Stimulated activated CD4-positive, alpha-beta T cell treated with anti-CD3 and anti-CD28 coated beads, Interleukin-4, amount 100 ng/mL, for 48 hours (primary cell): ENCODE results near the gene BCAM.
"Not testable (repeated sequence)": the region's sequence is repeated elsewhere in the genome, so short reads cannot be mapped to it uniquely, and the experiment has no call there.

Experiments
- DNase-seq, 2 donors: peaks; one replicate each; pipeline ENCODE4 v3.0.0-alpha.2; 2020; ENCODE audit warnings: low read depth in 2 of 2

The BCAM gene

DNA sequence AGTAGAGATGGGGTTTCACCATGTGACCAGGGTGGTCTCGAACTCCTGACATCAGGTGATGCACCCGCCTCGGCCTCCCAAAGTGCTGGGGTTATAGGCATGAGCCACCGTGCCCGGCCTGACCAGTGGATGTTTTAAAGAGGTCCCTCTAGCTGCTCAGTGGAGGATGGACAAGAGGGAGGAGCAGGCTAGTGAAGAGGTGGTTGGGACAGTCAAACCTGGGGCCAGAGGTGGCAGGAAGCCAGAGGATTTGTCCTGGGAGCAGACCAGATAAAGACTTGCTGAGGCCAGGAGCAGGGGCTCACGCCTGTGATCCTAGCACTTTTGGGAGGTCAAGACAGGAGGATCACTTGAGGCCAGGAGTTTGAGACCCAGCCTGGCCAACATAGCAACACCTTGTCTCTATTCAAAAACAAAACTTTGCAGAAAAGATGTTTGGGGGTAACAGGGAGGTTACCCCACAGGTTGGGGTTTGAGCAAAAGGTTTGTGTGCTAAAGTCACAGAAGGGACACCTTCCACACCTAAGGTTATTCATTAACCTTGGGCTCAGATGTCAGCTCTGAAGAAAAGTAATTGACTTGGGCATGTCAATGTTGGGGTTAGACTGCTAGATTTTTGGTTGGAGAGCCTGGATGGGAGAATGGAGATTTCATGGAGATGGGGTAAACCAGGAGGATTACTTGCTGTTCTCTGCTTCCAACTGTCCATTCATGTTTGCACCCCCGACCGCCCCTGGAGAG is 9.0 kb downstream of the BCAM start:
- DNase-seq, result no peak

DNA sequence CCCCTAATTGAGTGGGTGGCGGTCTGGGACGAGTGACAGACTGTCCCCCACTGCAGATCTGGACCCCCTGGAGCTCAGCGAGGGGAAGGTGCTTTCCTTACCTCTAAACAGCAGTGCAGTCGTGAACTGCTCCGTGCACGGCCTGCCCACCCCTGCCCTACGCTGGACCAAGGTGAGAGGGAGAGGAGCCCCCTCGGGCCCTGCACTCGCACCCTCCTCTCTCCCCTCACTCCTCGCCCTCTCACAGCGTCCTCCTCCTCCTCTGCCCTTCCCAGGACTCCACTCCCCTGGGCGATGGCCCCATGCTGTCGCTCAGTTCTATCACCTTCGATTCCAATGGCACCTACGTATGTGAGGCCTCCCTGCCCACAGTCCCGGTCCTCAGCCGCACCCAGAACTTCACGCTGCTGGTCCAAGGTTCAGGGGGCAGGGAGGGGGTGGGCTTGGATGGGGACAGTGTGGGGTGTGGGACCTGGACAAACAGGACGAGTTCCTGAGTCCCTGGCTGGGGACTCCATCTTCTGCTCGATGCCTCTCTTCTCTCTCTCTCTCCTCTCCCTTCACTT is 9.6 kb downstream of the BCAM start:
- DNase-seq, result no peak

DNA sequence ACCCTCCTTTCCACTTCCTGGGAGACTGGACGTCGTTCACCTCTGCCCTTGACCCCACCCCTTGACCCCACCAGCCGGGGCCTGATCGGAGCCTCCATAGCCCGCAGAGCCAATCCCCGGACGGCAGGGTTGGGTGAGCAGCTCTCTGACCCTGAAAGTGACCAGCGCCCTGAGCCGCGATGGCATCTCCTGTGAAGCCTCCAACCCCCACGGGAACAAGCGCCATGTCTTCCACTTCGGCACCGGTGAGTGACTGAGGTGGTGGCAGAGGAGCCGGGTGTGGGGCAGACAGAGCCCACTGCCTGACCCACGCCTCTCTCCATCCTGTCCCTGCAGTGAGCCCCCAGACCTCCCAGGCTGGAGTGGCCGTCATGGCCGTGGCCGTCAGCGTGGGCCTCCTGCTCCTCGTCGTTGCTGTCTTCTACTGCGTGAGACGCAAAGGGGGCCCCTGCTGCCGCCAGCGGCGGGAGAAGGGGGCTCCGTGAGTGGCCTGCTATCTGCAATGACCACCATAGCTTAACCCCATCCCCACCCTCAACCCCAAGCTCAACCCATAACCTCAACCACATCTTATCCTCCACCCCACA is 10.4 kb downstream of the BCAM start:
- DNase-seq, result no peak

DNA sequence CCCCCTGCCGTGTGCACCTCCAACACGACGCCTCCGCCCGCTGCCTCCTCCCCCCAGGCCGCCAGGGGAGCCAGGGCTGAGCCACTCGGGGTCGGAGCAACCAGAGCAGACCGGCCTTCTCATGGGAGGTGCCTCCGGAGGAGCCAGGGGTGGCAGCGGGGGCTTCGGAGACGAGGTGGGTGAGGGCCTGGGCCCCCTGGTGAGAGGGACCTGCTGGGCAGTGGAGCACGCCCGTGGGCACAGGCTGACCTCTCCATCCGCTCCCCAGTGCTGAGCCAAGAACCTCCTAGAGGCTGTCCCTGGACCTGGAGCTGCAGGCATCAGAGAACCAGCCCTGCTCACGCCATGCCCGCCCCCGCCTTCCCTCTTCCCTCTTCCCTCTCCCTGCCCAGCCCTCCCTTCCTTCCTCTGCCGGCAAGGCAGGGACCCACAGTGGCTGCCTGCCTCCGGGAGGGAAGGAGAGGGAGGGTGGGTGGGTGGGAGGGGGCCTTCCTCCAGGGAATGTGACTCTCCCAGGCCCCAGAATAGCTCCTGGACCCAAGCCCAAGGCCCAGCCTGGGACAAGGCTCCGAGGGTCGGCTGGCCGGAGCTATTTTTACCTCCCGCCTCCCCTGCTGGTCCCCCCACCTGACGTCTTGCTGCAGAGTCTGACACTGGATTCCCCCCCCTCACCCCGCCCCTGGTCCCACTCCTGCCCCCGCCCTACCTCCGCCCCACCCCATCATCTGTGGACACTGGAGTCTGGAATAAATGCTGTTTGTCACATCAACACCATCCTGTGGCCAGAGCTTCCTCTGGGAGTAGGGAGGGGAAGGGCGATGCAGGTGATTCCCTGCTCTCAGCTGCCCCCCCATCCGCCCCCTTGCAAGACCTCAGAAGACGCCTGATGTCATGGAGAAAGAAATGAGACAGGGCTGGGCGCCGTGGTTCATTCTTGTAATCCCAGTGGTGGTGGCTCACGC is 12.0 kb downstream of the BCAM start:
- no peak for DNase-seq

DNA sequence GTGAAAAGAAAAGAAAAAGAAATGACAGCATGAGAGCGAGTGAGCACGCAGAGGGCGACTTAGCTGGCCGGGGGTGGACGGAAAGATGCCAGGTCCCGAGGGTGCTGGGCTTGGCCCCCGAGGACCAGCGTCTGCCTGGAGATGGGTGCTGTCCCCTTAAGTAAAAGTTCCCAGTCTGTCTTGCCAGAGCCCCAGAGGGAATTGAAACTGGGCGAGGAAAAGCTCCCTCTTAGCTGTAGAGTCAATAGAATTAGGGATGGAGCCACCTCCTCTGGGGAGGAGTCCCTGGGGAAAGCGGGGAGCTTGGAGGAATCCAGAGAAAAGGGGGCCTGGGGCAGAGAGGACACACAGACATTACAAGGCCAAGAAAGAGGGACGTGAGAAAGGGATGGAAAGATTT is 13.3 kb downstream of the BCAM start:
- DNase-seq, result no peak

DNA sequence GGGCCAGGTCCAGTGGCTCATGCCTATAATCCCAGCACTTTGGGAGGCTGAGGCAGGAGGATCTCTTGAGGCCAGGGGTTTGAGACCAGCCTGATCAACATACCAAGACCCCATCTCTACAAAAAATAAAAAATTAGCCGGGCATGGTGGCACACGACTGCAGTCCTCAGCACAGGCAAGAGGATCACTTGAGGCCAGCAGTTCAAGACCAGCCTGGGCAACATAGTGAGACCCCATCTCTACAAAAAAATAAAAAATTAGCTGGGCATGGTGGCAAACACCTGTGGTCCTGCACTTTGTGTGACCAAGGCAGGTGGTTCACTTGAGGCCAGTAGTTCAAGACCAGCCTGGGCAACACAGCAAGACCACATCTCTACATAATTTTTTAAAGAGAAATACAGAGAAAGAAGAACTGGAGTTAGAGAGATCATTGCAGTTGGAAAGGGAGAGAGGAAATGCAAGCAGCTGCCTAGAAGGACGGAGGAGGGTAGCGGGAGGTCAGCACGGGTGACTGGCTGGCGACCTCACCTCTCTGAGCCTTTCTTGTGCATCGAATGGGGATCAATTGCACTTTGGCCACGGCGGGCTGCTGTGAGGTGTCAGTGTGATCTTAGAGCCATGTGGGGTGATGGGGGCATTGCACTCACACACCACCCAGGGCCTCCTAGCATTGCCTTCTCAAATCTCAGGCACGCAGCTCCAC is 13.9 kb downstream of the BCAM start:
- DNase-seq, result no peak

DNA sequence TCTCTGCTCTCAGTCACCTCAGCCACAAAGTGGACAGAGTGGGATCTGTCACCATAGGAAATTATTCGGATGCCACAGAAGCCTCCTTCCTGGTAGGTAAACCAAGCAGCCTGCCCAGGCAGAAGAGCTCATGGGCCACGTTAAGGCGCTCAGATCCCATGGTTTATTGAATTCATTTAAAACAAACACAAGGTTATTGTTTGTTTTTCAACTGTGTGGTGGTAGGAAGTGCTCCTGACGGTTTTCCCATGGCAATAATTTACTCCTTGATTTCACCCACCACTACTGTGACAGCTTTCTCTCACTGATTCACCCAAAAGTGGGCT is 14.4 kb downstream of the BCAM start:
- no peak for DNase-seq

DNA sequence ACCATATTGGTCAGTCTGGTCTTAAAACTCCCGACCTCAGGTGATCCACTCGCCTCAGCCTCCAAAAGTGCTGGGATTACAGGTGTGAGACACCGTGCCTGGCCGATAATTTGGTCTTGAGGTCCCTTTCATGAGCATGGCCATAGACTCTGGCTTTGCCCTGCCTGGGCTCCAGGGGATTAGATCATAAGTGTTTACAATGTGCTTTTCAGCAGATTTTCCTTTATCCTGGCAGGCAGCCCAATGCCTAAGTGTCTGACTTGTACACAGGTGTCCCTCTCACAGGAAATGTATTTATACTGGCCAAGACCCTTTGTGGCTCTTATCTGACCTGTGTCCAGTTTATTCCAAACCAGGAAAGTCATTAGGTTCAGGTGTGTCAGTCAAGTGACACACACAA is 15.9 kb downstream of the BCAM start:
- no peak for DNase-seq

DNA sequence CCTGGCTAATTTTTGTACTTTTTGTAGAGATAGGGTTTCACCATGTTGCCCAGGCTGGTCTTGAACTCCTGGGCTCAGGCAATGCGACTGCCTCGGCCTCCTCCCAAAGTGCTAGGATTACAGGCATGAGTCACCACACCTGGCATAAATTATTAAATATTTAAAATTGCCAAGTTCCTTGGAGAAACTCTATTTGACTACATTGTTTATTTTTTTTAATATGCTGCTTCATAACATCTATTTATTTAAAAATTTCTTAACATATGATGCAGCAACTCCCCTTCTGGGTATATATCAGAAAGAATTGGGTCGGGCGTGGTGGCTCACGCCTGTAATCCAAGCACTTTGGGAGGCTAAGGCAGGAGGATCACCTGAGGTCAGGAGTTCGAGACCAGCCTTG is 24.0 kb downstream of the BCAM start:
- not testable (repeated sequence) for DNase-seq

DNA sequence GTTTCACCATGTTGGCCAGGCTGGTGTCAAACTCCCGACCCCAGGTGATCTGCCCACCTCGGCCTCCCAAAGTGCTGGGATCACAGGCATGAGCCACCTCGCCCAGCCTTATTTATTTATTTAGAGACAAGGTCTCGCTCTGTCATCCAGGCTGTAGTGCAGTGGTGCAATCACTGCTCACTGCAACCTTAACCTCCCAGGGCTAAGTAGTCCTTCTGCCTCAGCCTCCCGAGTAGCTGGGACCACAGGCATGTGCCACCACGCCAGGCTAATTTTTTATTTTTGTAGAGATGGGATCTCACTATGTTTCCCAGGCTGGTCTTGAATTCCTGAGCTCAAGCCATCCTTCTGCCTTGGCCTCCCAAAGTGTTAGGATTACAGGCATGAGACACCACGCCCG is 25.5 kb downstream of the BCAM start:
- DNase-seq, result not testable (repeated sequence)

DNA sequence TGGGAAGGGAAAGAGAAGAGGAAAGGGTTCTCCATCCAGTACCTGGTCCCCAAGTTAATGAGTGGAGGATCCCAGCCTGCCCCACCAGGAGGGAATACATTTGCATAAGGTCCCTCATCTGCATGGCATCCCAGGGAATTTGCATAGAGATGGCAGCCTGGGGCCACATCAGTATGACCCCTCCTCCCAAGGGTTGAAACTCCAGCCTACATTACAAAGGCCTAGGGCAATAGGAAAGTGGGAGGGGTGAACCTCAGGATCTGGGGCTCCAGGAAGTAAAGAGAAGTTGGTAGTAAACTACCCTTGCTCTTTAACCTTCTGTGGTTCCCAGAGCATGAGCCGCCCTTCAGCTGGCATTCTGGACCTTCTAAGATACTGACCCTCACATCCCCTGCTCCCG is 30.4 kb downstream of the BCAM start:
- DNase-seq, result no peak

DNA sequence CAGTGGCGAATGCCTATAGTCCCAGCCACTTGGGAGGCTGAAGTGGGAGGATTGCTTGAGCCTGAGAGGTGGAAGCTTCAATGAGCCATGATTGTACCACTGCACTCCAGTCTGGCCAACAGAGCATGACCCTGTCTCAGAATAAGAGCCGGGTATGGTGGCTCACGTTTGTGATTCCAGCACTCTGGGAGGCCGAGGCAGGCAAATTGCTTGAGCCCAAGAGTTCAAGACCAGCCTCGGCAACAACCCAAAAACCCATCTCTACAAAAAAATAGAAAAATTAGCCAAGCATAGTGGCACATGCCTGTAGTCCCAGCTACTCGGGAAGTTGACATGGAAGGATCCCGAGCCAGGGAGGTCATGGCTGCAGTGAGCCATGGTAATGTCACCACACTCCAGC is 31.9 kb downstream of the BCAM start:
- DNase-seq, result no peak

DNA sequence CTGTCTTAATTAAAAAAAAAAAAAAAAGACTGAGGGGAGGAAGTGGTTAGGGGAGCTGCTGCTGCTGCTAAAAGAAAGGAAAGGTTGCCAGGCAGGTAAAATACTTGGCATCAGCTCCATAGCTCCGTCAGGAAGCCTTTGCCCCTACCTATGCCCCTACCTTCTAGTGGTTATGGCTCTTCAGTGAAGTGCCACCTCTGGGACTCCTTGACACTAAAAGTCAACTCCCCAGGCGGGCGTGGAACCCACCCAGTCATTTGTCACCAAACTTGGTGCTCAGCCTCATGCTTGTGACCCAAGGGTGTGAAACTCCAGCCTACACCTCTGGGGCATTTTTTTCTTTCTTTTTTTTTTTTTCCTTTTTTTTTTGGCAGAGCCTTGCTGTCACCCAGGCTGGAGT is 32.3 kb downstream of the BCAM start:
- no peak for DNase-seq

DNA sequence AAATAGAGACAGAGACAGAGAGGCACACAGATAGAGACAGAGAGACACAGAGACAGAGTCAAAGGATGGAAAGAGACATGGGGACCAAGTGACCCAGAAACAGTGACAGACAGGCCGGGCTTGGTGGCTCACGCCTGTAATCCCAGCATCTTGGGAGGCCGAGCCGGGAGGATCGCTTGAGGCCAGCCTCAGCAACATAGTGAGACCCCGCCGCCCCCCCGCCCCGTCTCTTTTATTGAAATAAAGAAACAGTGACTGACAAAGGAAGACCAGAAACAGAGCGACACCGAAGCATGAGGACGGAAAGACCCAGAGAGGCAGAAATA is 36.3 kb downstream of the BCAM start:
- DNase-seq, result no peak

DNA sequence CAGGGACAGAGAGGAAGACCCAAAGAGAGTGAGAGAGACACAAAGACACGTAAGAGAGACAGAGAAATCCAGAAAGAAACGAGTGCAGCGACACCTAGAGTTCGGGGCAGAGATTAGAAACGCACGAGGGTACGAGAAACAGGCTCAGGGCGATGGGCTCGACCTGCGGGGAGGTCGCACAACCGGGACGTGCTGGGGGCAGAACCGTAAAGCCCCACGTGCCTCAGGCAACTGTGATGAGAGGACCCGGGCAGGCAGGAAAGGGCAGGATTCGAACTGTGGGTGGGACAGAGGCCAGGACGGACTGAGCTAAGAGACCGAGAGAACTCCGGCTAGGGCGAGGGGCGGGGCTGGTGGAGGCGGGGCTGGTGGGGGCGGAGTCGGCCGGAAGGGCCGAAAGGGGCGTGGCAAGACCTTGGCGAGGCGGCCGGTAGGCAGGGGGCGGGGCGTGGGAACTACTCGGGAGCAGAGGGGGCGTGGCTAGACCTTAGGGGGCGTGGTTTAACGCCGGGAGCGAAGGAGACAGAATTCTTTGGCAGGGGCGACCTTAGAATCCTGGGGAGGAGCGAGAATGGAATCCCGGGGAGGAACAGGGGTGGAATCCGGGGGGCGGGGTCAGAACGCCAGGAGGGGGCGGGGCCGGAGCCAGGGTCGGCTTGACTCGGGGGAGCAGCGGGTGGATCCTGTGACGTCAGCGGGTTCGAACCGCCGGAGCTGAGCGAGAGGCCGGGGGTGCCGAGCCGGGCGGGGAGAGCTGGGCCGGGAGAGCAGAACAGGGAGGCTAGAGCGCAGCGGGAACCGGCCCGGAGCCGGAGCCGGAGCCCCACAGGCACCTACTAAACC is 36.9 kb downstream of the BCAM start, which contains the start of gene NECTIN2:
Gene NECTIN2 (plus strand): TSS at position 686 of the 843 bp plus-strand sequence. CDS start 229 bp downstream, outside the sequence.
- DNase-seq, result peak; percentile 93 to 99

DNA sequence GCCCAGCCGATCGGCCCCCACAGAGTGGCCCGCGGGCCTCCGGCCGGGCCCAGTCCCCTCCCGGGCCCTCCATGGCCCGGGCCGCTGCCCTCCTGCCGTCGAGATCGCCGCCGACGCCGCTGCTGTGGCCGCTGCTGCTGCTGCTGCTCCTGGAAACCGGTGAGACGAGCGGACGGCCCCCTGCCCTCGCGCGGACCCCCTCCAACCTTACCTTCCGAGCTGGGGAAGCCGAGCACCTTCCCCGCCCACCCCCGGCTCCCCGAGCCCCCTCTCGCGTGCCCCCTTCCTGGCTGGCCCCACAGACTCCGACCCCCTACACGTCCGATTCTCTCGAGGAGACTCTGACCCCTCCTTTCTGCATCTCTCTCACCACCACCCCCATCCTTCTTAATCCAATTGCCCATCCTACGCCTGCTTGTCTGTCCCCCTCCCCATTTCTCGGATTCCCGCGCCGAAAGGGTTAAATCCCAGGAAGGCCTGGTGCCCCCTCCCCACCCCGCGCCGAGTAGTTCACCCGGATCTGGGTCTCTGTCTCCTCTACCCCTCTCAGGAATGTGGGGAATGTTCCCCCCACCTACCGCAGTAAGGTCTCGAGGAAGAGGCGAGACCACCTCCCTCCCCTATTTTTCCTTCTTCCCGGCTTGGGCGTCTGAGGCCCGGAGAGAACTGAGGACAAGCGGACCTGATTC is 37.7 kb downstream of the BCAM start:
- DNase-seq, result no peak

DNA sequence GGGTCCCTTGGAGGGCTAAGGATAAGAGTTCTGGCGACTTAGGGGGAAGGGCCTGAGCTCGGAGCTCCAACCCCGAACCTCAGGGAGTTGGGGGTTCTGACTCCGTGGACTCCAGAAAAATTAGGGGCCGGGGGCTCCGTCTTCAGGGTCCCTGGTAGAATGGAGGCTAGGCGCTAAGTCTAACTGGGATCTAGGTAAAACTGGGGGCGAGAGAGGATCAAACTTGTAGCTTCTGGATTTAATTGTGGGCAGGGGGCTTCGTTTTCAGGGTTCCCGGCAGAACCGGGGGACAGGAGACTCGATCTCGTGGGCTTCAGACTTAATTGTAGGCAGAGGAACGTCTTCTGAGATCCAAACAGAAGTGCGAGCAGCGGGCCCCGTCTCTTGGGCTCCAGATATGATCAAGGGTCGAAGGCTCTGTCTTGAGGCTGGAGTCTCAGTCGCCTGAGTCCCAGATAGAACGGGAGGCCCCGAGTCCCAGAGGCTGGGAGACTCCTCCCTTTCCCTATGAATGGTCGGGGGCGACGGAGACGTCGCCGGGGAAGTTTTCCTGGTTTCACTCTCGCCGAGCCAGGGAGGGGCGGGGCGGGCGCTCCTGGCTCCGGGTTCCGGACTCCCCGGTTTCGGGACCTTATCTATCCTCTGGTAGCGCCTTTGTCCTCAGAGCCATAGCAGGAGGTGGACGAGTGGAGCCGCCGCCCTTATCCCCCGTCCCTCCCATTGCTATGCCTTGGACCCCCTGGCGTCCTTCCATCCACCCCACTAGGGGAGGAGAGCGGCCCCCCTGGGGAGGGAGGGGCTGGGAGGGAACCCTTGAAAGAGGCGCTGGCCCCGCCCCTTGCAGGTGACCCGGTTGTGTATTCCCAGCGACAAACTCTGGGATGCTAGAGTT is 38.5 kb downstream of the BCAM start:
- DNase-seq, result no peak

DNA sequence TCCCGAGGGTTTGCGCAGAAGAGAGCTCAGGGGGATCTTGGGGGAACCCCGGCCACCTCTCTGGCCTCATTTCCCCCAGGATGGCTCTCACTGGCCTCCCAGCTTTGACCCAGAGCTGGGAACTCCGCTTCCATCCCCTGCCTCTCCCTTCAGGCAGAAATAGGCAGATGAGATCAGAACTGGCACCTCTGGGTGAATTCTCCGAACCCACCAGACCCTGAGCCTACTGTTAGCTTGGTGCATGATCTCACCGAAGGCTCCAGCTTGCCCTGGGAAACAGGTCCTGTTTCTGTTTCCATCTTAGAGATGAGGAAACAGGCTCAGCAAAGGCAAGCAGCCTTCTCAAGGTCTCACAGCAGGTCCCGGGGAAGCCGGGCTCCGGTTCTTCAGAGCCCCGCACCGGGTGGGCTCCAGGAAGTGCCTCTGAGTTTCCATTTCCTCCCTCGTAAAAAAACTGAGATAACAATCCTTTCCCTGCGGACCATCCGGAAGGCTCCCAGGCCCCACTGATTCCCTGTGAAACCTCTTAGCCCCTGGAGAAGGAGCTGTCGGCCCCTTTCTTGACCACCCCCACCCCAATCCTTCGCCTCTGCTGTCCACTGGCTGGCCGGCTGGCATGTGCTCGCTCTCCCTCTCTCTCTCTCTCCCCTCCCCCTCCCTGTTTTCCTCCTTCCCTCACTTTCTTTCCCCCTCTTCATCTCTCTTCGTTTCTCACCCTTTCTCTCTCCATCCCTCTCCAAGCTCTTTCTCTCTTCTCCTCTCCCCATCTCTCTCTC is 39.3 kb downstream of the BCAM start:
- DNase-seq, result no peak
